MM.1S (cell line): Measurements from ENCODE around the gene CCDC107.

Source experiments
- DNase-seq: peaks from one replicate; pipeline ENCODE4 v3.0.0-alpha.2; 2015
- H2AFZ ChIP-seq: fragments of 300-600 bp; sonication (generic); 2 replicates; pipeline ENCODE4 v1.6.0; 2016; ENCODE audit warnings: antibody characterized with exemption, low read length
- H3F3A ChIP-seq: fragments of 300-600 bp; sonication (generic); 2 replicates; pipeline ENCODE4 v1.6.1; 2016; ENCODE audit warnings: mild to moderate bottlenecking, antibody characterized with exemption, low read length, moderate library complexity, mixed read lengths; ENCODE audit not compliant: insufficient read depth
- H3K27ac ChIP-seq: fragments of 300-600 bp; sonication (generic); 2 replicates; pipeline ENCODE4 v1.5.1; 2016; ENCODE audit warnings: mild to moderate bottlenecking, low read length
- H3K27me3 ChIP-seq: fragments of 300-600 bp; sonication (generic); replicated peaks from 2 replicates; pipeline ENCODE4 v1.6.0; 2016; ENCODE audit warnings: low read length; ENCODE audit not compliant: insufficient read depth
- H3K36me3 ChIP-seq: fragments of 300-600 bp; sonication (generic); replicated peaks from 2 replicates; pipeline ENCODE4 v1.6.1; 2016; ENCODE audit warnings: mild to moderate bottlenecking, low read length, mixed read lengths; ENCODE audit not compliant: insufficient read depth
- H3K4me1 ChIP-seq: fragments of 300-600 bp; sonication (generic); 2 replicates; pipeline ENCODE4 v1.6.1; 2016; ENCODE audit warnings: low read length, mixed read lengths
- H3K4me2 ChIP-seq: fragments of 300-600 bp; sonication (generic); 2 replicates; pipeline ENCODE4 v1.6.0; 2016; ENCODE audit warnings: low read depth, low read length
- H3K4me3 ChIP-seq: fragments of 300-600 bp; sonication (generic); 2 replicates; pipeline ENCODE4 v1.5.1; 2016; ENCODE audit warnings: low read length, mixed read lengths
- H3K79me2 ChIP-seq: fragments of 300-600 bp; sonication (generic); 2 replicates; pipeline ENCODE4 v1.6.1; 2016; ENCODE audit warnings: mixed run types, low read length, mixed read lengths
- H3K9ac ChIP-seq: fragments of 300-600 bp; sonication (generic); 2 replicates; pipeline ENCODE4 v1.6.1; 2016; ENCODE audit warnings: low read length, mixed read lengths
- H3K9me2 ChIP-seq: fragments of 300-600 bp; sonication (generic); replicated peaks from 2 replicates; pipeline ENCODE4 v1.6.1; 2016; ENCODE audit warnings: mild to moderate bottlenecking, low read length, mixed read lengths; ENCODE audit not compliant: insufficient read depth
- H3K9me3 ChIP-seq: fragments of 300-600 bp; sonication (generic); replicated peaks from 2 replicates; pipeline ENCODE4 v1.6.1; 2016; ENCODE audit warnings: mild to moderate bottlenecking, low read length, mixed read lengths; ENCODE audit not compliant: insufficient read depth
- H4K20me1 ChIP-seq: fragments of 300-600 bp; sonication (generic); 2 replicates; pipeline ENCODE4 v1.6.1; 2016; ENCODE audit warnings: mild to moderate bottlenecking, low read length, moderate library complexity, mixed read lengths; ENCODE audit not compliant: insufficient read depth
- CTCF ChIP-seq: fragments of 300-600 bp; sonication (generic); IDR thresholded peaks from 2 replicates; pipeline ENCODE4 v1.5.1; 2016; ENCODE audit warnings: antibody characterized with exemption, low read length, mixed read lengths
- EZH2 ChIP-seq: fragments of 300-600 bp; sonication (generic); optimal IDR thresholded peaks from 2 replicates; pipeline ENCODE3; 2017; ENCODE audit warnings: low read depth, mild to moderate bottlenecking, antibody characterized with exemption, low read length, mixed read lengths
- EZH2phosphoT487 ChIP-seq: fragments of 300-600 bp; sonication (generic); IDR thresholded peaks from 2 replicates; pipeline ENCODE4 v1.6.1; 2018; ENCODE audit warnings: antibody characterized with exemption, low read length

Gene CCDC107

GRCh38 chr9:35679091-35679490 is 21.0 kb downstream of the CCDC107 start:
- Histone ChIP-seq H3F3A (no peaks in the 10 kb centered on the region), H3K27me3 (peaks cover 15% of the 10 kb centered on the region; the same call in 1 of the 2 replicates), H2AFZ (no peak overlapping the region), H3K79me2 (no peaks in the 10 kb centered on the region), H3K4me3 (no peak overlapping the region), H3K4me2 (no peak overlapping the region), H4K20me1 (no peaks in the 10 kb centered on the region), H3K9me2 (no peaks in the 10 kb centered on the region), H3K9me3 (no peaks in the 10 kb centered on the region), H3K36me3 (no peaks in the 10 kb centered on the region), H3K27ac (no peak overlapping the region), H3K9ac (no peak overlapping the region), H3K4me1 (no peaks in the 10 kb centered on the region)
- no peak for TF ChIP-seq EZH2phosphoT487
- TF ChIP-seq EZH2, result no peak
- TF ChIP-seq CTCF, result no peak
- DNase-seq, result no peak

- Histone ChIP-seq H3K9me3 (no peaks in the 10 kb centered on the region), H3K4me1 (no peaks in the 10 kb centered on the region), H3K27me3 (0 out of 2 replicates have a peak, but pooled peaks cover 9% of the 10 kb centered on the region), H3K27ac (no peak overlapping the region), H3K4me2 (no peak overlapping the region), H2AFZ (no peak overlapping the region), H3K9me2 (no peaks in the 10 kb centered on the region), H3K79me2 (no peaks in the 10 kb centered on the region), H3F3A (no peaks in the 10 kb centered on the region), H3K36me3 (no peaks in the 10 kb centered on the region), H3K4me3 (no peak overlapping the region), H3K9ac (no peak overlapping the region), H4K20me1 (no peaks in the 10 kb centered on the region)
- no peak for DNase-seq
- TF ChIP-seq EZH2, result no peak
These were observed 21.8 kb downstream of the CCDC107 start for GRCh38 chr9:35679766-35680330.

- no peak overlapping the region for H3K4me2 ChIP-seq
These were observed 22.4 kb downstream of the CCDC107 start for GRCh38 chr9:35680331-35681105.

More at GRCh38 chr9:35680331-35681105, 22.4 kb downstream of the CCDC107 start:
- no peak overlapping the region for H3K4me3 ChIP-seq
- TF ChIP-seq CTCF (no peak), EZH2 (no peak), EZH2phosphoT487 (no peak)
- no peak overlapping the region for H3K9ac ChIP-seq
- H3K9me2 ChIP-seq, result no peaks in the 10 kb centered on the region
- H3K36me3 ChIP-seq, result no peaks in the 10 kb centered on the region
- no peaks in the 10 kb centered on the region for H3K4me1 ChIP-seq
- no peak overlapping the region for H2AFZ ChIP-seq
- no peak overlapping the region for H3K27ac ChIP-seq
- no peaks in the 10 kb centered on the region for H4K20me1 ChIP-seq
- H3K27me3 ChIP-seq, result 0 out of 2 replicates have a peak, but pooled peaks cover 5% of the 10 kb centered on the region
- no peaks in the 10 kb centered on the region for H3F3A ChIP-seq
- no peak for DNase-seq
- H3K9me3 ChIP-seq, result no peaks in the 10 kb centered on the region
- H3K79me2 ChIP-seq, result no peaks in the 10 kb centered on the region
